Central memory CD4-positive, alpha-beta T cell (primary cell): ENCODE data around the gene PEX19.
A peak's percentile ranks its signal among the peaks of the same experiment; 100 is the strongest.

Source experiments
- DNase-seq: peaks from one replicate; pipeline ENCODE4 v3.0.0; 2022

Gene PEX19

GRCh38 chr1:160277330-160277729 is 7.6 kb downstream of the PEX19 start:
- DNase-seq: no peak

GRCh38 chr1:160271025-160271424 is 13.9 kb downstream of the PEX19 start:
- DNase-seq: no peak

- no peak for DNase-seq
Observed at GRCh38 chr1:160267284-160267991, 17.5 kb downstream of the PEX19 start.

- no peak for DNase-seq
Observed at GRCh38 chr1:160264795-160265307, 20.1 kb downstream of the PEX19 start.

- peak; percentile 96 for DNase-seq
Observed at GRCh38 chr1:160261893-160262794, 22.8 kb downstream of the PEX19 start, which contains the start of gene DCAF8. TSS of gene DCAF8 (minus strand) at chr1:160262549. CDS start at chr1:160244008, 18,541 bp downstream.

- DNase-seq: peak; percentile 86
Observed at GRCh38 chr1:160261556-160261892, 23.4 kb downstream of the PEX19 start.

- no peak for DNase-seq
Observed at GRCh38 chr1:160260406-160261382, 24.2 kb downstream of the PEX19 start.

GRCh38 chr1:160258177-160258798 is 26.6 kb downstream of the PEX19 start:
- no peak for DNase-seq

GRCh38 chr1:160257411-160258015 is 27.4 kb downstream of the PEX19 start:
- DNase-seq: no peak

- DNase-seq: no peak
Observed at GRCh38 chr1:160256396-160257046, 28.4 kb downstream of the PEX19 start.

- DNase-seq: no peak
Observed at GRCh38 chr1:160255781-160256300, 29.1 kb downstream of the PEX19 start.

GRCh38 chr1:160251687-160252526 is 33.0 kb downstream of the PEX19 start:
- DNase-seq: peak; percentile 49

GRCh38 chr1:160251011-160251410 is 33.9 kb downstream of the PEX19 start:
- DNase-seq: no peak

GRCh38 chr1:160247053-160247452 is 37.9 kb downstream of the PEX19 start:
- DNase-seq: no peak

GRCh38 chr1:160245434-160245833 is 39.5 kb downstream of the PEX19 start:
- no peak for DNase-seq

GRCh38 chr1:160244209-160244608 is 40.7 kb downstream of the PEX19 start:
- no peak for DNase-seq

GRCh38 chr1:160243767-160244166 is 41.2 kb downstream of the PEX19 start:
- DNase-seq: no peak

GRCh38 chr1:160239582-160240299 is 45.2 kb downstream of the PEX19 start:
- no peak for DNase-seq

GRCh38 chr1:160238408-160238807 is 46.5 kb downstream of the PEX19 start:
- no peak for DNase-seq
